NCI-H1092 (cell line): ENCODE data around the gene STAC.

Source experiments
- DNase-seq: peaks from one replicate; lab custom pipeline; 2025; lab: John Stamatoyannopoulos, UW

STAC gene, protein sequence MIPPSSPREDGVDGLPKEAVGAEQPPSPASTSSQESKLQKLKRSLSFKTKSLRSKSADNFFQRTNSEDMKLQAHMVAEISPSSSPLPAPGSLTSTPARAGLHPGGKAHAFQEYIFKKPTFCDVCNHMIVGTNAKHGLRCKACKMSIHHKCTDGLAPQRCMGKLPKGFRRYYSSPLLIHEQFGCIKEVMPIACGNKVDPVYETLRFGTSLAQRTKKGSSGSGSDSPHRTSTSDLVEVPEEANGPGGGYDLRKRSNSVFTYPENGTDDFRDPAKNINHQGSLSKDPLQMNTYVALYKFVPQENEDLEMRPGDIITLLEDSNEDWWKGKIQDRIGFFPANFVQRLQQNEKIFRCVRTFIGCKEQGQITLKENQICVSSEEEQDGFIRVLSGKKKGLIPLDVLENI

DNA sequence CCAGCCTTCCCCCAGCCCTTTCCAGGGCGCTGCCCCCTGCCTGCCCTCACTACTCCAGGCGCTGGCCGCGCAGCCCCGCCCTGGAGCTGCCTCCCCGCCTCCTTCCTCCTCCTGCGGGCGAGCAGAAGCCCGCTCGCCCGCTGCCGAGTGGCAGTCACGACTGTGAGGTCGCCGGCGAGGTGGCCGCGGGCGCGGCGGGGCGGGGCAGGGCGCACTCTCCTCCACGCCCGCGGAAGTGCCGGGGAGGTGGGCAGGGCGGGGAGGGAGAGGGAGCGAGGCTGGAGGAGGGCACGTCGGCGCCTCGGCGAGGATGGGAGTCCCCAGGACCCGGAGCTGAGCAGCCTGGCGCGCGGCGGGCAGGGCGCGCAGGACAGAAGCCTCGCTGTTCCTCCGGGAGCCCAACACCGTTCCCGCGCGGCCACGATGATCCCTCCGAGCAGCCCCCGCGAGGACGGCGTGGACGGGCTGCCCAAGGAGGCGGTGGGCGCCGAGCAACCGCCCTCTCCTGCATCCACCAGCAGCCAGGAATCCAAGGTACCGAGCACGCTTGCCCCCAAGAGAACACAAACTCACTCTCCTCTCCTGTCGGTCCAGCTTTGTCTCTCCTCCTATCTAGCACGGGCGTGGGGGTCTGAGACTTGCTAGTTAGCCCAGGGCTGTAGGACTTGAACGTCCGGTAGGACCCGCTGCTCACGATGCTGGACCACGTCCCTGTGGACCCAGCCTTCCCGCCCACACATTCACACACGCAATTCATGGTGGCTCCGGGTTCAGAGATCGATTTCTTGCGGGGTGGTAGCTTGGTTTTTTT lies at the start of gene STAC:
Gene STAC, plus strand, starts transcription at position 284 of the 811 bp plus-strand sequence. Its CDS starts 140 bp downstream, at position 424.
- DNase-seq, result peak; percentile 4

DNA sequence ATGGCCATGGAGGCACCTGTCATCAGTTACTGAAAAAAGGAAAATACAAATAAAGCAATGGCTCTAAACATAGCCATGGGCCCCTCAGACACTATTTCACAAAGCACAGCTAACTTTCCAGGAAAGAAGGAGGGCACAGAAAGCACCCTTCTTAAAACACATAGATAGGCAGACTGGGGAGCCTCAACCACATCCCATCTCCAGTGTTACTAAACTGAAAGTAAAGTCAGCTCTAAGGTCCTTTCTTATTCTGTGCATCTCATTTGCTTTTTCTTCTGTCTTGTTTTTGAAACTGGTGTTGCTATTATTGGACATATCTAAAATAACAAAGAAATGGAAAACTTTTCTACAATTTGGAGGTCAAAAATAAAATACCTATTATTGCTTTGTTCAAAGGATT lies 48.2 kb upstream of the STAC start:
- DNase-seq, result no peak

DNA sequence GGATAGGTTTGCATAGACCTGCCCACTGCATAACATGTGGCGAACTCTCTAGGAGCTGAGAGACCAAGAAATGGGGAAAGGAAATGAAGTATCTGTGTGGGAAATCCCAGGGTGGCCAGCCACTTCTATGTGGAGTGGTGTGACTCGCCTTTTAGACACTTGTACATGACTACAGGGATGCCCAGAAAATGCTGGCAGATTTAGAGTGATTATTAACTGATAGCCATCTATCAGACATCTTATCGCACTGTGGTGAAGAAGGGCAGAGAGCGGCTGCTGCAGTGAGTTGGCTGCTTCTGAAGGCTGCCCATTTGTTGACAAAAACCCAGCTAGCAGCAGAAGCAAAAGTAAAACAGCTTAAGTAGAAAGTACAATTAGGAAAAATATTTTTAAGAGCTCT lies 18.1 kb upstream of the STAC start:
- DNase-seq, result no peak

DNA sequence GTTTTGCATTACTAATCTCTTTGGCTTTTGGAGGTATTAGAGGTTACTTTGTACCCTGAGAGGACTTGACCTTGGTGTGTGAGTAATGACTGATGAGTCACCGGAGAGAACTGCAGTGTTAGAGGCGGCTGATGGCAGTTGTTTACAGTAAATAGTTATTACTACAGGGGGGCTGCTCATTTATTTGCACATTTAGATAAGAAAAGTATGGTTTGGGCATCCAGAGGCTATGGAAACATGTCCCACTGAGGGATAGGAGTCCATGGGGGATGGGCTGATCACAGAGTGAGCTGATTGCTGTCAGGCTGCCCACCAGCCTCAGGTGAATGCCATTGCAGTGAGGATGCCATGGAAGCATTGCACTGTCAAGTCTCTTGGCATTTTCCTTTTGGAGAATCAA lies 17.3 kb upstream of the STAC start:
- DNase-seq, result no peak

DNA sequence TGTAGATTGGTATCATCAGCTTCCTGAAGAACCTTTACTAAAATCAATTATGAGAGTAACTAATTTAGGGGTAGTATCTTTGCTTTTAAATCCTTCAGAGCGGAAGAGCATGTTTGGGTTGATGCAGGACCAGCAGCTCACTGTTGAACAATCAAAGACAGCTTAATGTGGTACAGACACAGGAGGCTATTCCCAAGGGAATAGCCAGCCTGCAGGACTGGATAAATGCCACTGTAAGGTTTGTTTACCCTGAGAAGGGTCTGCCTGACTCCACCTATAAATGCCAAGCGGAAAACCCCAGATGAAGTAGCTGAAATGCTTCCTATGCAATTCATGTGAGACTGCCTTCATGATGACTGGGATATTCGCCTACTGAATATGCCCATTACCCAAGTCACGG lies 16.0 kb upstream of the STAC start:
- DNase-seq, result peak; percentile 6

DNA sequence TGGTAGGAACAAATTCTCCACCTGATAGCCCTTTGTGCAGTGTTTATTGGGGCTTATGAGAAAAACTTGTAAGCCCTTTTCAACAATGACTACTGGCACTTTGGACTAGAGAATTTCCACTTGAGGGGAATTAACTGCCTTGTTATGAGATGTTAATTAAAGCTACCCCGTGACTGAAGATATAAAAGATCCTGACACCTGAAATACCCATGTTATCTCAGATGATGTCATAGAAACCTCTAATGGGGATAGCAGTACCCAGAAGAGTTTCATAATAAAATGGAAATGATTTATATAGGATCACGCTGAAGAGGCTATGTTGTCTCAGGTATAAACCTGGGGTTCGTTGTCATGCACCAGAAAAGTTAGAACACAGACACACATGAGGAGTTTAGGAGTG lies 14.5 kb upstream of the STAC start:
- DNase-seq, result no peak

DNA sequence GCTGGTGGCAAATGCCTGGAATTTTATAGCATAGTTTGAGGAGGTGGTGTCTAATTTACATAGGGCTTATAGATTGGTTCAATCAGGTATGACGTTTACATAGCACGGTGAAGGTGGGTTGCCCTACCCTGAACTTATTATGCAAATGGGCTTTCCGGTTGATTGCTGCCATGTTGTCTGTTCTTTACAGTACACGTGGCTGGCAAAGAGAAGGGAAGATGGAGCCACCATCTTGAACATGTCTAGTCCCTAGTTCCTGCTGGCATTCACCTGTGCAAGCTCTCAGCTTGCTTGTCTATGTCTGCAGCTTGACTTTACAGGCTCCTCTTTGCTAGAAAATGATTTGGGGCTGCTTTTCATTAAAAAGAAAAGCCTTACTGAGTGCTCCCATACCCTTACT lies 14.0 kb upstream of the STAC start:
- no peak for DNase-seq

DNA sequence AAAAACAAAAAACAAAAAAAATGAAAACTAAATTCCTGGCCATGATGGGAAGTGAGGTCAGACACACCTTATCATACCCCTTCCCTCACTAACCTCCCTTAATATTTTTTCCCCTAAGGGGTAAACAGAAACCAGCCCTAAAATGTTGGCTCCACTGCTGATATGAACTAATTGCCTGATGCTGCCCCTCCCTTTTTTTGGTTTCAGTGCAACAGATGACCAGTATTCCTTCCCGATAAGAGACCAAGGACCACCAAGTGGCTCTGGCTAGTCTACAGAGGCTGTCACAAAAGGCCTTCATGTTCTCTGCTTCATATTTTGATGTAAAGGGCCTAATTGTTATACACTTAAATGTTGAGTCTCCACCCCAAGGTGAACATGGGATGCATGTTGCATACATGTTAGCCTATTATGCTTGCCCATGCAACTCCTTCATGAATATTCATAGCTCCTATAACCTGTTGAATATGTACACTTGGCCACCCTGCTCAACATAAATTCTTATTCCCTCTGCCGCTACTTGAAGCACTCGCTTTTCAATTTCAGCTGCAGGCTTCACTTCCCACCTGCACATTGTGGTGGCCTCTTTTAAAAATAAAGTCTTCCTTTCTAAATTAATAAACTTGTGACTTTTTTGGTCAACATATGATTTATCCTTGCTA lies 12.3 kb upstream of the STAC start:
- no peak for DNase-seq

DNA sequence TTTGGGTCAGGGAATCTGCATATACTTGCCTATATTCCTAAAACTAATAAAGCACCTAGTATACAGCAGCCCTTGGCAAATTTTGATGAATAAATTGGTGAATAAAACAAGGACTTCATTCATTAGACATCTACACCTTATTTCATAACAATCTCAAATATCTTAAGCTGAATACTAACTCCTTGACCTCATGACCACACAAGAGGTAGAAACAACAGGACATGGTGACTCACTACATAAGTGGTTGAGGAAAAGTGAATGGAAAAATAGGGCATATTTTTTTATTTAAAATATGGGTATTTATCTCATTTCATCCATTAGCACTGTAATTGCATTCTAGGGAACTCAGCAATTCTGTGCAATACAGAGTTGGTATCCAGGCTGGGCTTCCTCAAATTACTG lies 7.8 kb upstream of the STAC start:
- no peak for DNase-seq

DNA sequence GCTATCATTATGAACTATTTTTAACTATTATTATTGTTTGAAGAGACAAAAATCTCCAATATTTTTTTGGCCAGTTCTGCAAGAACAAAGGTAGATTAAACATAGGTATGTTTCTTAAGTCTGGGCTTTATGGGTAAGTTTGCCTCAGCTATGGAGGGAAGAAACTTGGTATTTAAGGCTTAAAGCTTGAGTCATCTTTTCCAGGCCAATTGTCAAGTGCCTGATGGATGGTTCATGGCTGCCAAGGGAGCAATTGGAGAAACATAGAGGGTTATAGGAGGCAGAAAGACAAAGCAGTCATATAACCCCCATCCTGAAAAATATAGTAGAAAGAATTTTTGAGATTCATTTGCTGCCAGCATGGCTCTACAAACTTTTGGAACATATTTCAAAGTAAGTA lies 7.2 kb upstream of the STAC start:
- DNase-seq, result no peak

DNA sequence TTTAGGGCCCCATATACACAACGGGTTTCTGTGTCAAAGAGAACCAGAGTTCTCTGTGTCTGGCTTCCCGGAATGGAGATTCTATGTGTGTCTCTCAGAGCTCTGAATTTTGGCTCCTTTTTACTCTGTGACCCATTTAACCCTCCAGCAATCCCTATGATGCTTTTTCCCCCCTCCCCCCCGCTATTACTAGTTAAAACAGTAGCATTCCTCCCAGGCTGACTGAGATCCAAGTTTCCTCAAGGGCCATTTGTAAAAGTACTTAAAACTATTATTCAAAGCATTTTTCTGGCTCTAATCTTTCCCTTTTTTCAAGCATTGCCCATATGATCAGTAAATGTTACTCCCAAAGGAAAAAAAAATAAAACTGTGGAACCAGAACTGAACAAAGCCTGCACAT lies 6.6 kb upstream of the STAC start:
- no peak for DNase-seq

DNA sequence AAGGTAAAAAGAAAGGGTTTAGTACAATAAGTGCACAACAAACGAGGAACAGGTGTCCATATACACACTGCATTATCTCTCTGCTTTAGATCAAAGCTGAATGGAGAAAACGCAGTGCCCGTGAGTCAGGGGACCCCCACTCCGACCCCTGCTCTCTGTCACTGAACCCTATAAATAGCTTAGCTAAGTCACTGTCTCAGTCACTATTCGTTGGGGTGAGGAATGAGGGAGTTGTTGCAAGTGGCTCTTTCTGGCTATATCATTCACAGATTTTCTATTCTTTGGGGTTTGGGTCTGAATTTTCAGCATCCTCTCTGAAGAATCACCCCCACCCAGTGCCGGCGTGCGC lies 458 bp upstream of the STAC start:
- DNase-seq, result no peak

DNA sequence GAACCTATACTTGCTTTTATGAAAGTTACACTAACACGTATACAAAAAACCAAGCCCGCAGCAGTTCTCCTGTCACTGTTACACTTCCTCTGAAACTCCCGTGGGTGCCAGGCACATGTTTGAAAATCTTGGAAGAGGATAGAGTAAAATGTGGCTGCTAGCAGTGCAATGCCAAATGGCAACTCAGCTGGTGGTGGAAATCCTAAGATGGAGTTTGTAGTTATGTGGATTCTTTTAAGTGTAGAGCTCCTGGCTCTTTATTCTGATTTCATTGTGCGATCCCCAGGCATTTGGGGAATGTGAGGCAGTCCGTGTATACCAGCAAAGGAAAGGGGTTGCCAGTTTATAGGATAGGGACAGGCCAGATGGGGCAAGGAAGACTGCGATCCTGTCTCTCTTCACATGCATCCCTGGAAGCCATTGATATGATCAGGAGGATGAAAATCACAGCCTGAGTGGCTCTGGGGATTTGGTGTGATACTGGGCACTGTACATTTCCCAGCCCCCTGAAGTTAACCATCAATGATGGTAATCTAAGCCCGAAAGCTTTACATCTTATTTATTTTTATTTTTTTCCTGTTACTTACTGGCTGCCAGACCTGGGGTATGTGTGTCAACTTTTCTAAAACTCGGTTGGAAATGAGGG lies 1.1 kb downstream of the STAC start:
- DNase-seq, result no peak

DNA sequence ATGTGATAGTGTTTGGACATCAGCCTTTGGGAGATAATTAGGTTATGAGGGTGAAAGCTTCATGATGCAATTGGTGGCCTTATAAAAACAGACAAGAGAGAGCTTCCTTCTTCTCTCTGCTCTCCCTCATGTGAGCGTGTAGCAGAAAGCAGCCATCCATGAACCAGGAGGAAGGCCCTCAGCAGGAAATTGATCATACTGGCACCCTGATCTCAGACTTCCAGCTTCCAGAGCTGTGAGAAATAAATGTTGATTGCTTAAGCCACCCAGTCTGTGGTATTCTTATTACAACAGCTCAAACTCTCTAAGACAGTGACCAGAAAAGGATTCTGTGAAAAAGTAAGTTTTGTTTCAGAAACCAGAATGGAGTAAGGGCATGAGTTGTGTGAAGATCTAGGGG lies 13.3 kb downstream of the STAC start:
- DNase-seq, result no peak

DNA sequence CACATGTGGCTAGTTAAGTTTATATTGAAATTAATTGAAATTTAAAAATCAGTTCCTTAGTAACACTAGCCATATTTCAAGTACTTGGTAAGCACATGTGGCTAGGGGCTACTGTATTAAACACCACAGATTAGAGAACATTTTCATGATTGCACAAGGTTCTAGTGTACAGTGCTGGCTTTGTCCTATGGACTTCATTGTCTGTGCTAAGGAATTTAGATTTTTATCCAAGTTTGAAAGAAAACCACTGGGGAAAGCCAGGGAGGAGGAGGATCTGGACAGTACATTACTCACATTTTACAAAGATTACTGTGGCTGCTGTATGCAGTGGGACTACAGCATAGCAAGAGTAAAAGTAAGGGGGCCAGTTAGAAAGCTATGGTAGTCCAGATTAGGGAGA lies 13.9 kb downstream of the STAC start:
- no peak for DNase-seq

DNA sequence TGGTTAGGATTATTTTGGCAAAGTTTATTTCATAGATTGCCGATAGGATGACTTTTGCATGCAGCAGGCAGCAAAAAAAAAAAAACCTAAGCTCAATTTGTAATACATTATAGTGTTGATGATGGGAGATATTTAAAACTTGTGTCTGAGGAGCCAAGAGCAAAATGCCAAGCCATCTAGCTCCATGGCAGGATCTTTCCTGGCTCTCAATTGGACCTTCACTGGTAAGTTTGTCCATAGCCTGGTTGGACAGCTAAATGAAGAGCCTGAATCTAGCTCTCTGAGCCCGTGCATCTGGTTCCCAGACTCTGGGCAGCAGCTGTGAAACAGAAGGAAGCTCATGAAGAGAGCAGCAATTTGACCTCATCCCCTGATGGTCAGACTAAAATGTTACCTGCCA lies 17.5 kb downstream of the STAC start:
- DNase-seq, result no peak

DNA sequence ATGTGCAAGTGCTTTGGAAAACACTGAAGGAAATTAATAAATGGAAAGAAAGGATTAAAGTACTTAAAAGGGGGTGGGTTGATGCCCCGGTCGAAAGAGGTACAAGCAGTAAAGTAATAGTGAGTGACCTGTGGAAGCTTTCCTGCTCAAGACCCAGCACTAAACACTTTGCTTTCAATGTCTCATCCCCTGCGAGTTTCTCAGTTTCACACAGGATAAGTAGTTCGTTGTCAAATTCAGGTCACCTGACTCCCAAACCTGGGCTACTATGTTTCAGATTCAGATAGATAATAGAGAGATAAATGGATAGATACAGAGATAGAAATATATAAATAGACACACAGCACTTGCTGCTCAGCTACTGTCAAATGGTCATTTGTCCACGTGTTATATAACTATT lies 19.6 kb downstream of the STAC start:
- DNase-seq, result no peak

DNA sequence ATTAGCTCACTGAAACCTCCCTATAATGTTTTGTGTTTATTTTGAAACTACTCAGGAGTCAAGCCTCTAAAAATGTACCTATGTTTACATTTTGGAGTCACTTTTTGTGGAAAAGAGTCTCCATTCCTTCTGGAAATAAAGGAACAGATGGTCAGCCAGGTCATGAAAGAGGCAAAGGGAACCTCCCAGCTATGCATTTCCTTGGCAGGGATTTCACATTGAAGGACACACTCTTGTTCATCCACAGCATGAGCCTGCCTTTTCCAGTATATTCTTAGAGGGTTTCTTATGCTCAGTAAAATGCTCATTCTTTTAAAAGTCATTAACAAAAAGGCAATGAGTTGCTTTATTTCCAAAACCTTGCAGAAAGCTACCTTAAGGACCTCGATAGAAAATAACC lies 20.8 kb downstream of the STAC start:
- DNase-seq, result no peak

DNA sequence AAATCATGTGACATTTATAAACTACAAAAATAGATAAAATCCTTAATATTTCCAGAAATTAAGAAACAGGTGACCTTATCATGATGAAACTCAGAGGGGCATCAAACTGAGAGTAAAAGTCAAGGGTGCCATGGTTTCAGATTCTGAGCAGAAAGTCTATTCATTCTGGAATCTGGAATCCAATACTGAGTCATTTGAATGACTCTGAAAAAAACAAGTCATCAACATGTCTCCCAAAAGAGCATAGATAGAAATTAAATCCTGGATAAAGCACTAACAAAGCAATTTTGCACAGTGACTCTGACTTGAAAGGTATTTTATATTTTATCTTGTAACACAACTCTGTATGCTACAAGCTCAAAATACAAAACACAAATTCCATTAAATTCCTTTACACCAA lies 23.4 kb downstream of the STAC start:
- no peak for DNase-seq

DNA sequence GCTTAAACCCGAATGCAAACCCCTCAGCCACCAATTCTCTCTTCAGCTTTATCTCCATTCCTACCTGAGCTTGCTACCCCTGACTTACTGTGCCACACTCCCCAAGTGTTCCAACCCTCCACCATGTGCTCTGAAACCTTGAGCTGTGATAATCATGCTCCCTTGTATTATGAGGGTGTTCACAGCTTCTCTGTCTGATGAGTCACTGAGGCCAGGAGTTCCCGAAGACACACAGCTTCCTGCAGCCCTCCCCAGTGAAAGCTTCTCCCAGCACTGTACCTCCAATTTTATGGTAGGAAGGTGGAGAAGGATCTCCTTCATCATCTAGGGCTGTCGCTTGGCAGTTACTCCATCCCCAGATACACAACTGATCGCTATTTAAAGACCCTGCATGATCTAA lies 24.9 kb downstream of the STAC start:
- no peak for DNase-seq

DNA sequence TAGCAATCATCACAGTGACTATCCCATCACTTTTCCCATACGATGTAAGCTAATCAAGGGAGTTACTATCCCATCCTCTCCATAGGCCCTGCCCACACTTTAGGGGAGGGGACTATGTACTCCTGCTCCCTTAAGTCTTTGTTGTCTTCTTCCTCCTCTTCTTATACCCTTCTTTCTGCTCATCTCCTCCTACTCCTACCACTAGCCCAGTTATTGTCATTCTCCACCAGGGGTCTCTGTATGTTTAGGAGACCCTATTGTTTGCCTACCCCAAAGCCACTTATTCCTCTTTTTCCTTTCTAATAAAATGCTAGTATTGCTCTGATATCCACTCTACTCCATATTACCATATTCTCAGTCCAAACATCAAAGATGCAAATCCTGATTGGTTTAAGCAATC lies 27.8 kb downstream of the STAC start:
- DNase-seq, result no peak

DNA sequence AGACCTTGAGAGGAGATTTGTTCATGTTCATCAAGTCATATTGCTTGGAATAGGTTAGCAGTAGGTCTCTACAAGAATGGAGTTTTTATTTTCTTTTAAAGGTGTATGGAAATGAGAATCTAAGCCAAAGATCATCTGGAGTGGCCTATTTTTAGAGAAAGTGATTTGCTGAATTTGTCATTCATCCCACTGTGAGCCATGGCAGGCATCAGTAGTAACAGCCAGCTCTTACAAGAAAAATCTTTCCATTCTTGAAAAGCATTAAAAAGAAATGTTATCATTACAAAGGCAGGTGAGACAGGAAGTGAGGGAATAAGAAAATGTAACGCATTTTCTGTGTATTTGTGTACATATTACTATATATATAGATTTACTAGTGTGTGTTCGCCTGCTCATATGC lies 29.6 kb downstream of the STAC start:
- DNase-seq, result no peak

DNA sequence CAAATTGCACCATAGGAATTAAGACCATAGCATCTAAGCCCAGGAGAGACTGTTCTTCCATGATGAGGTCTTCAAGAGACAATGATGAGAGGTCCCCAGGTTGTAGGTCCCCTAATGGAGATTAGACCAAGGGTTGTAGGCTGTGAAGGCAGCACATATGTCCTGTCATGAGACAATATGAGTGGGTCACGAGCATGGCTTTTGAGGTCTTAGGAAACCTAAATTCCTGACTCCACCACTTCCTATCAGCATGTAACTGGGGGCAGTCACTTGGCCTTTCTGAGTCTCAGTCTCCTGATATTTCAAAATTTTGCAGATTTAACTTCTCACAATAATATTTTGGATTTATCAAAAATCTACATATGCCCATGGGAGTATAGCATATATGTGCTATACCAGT lies 31.3 kb downstream of the STAC start:
- DNase-seq, result no peak
